ENCODE measurements around the gene NKX2-2.

The NKX2-2 gene

GRCh38 chr20:21529863-21530262, 16.0 kb upstream of the NKX2-2 start:
- no peak overlapping the region for H3K4me3 ChIP-seq (ENCODE audit: low read depth, low read length)
- no peak for TF ChIP-seq CTCF (IDR thresholded peaks at IDR 0.05; ENCODE audit: low read depth, low read length)

DNA sequence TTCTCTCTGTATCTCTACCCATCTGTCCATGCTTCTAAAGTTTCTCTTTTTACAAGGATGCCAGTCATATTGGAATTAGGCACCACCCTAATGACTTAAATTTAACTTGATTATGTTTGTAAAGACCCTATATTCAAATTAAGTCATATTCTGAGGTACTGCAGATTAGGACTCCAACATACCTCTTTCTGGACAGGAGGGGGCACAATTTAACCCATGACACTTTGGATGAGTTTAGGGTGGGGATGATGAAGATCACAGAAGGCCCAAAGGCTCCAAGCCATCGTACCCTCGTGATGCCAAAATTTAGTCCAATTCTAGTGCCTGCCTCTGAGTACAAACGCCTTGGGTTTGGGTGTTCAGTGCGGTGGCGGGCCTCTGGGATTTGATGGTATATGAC, 15.0 kb upstream of the NKX2-2 start:
- no peak for TF ChIP-seq CTCF (IDR thresholded peaks at IDR 0.05; ENCODE audit: low read depth, low read length)

GRCh38 chr20:21527908-21528307, 14.0 kb upstream of the NKX2-2 start:
- no peak for TF ChIP-seq CTCF (IDR thresholded peaks at IDR 0.05; ENCODE audit: low read depth, low read length)
- H3K4me3 ChIP-seq (ENCODE audit: low read depth, low read length) = no peak overlapping the region

More for the DNA sequence above, 15.0 kb upstream of the NKX2-2 start:
- H3K4me3 ChIP-seq (ENCODE audit: low read depth, low read length) = no peak overlapping the region

GRCh38 chr20:21526776-21527175, 12.9 kb upstream of the NKX2-2 start:
- TF ChIP-seq CTCF (IDR thresholded peaks at IDR 0.05; ENCODE audit: low read depth, low read length) = no peak

DNA sequence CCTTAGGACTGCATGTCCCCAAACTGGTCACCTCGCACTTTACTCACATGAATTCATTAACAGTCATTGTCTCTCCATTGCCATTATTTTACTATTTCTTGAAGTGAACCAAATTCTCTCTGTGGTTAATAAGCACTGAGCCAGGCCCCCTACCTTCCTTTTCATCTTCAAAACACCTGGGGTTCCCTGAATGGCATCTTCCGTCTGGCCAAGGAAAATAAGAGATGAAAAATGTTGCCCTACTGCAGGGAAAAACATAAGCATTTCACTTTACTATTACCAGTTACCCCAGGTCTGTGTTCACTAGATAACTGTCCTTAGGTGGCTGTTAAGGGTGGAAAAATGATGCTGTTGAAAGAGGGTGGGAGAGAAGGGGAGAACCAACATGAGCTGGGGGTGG, 10.0 kb upstream of the NKX2-2 start:
- TF ChIP-seq CTCF (IDR thresholded peaks at IDR 0.05; ENCODE audit: low read depth, low read length) = no peak
- no peak overlapping the region for H3K4me3 ChIP-seq (ENCODE audit: low read depth, low read length)

More at GRCh38 chr20:21526776-21527175, 12.9 kb upstream of the NKX2-2 start:
- H3K4me3 ChIP-seq (ENCODE audit: low read depth, low read length) = no peak overlapping the region

DNA sequence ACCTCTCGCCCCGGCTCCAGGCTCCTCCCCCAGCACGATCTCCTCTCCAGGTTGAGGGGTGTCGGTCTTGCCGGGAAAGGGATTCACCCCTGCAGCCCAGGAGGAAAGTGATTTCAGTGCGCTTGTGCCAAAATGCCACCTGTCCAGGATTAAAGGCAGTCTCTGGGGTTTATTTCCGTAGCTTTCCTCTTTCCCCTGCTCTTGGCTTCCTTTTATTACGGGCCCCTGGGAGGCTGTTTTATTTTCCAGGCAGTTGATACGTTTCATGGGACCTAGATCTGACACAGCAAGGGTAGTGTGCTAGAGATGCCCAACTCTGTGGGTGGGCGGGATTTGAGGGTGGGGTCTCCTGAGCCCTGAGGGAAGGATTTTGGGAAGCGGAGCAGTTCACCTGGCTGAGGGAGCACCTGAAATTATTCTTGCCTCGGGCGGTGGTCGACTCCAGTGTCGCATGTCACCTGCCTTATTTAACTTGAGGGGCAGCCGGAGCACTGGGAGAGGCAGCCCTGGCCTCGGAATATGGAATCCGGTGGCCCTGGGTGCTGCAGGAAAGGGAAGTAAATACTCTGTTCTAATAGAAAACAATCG, 9.5 kb upstream of the NKX2-2 start:
- H3K4me3 ChIP-seq (ENCODE audit: low read depth, low read length) = no peak overlapping the region
- TF ChIP-seq CTCF (IDR thresholded peaks at IDR 0.05; ENCODE audit: low read depth, low read length) = no peak

DNA sequence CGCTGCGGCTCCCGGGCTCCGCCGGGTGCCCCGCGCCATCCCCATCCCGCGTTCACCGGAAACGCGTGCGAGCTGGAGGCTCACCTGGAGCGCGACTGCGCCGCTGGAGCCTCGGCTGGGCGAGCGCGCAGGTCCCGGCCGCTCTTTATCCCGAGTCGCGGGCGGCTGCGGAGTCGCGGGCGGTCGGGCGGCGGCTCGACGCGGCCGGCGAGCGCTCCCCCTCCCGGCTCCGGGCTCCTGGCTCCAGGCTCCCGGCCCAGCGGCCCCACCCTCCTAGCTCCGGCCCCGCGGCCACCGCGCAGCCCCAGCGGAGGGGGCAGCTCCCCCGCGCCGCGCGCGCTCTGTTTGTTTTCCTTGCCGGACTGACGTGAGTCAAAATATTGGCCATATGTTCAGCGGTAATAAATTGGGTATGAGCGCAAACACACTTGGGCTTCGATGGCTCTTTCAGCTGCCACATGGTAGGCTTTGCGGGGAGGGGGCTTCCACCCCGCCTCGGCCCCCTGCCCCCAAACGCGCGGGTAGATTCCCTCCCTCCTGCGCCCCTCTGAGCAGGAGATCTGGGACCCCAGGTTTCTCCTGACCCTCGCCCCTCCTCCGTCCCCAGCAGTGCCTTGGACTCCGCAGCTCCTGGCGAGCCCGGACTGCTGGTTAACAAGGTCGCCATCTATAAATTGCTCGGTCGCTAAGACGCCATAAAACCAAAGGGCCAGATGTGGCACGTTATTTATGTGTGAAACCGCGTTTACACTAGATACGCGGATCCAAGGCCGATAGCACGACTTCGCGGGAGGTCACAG, 8.8 kb upstream of the NKX2-2 start:
- no peak overlapping the region for H3K4me3 ChIP-seq (ENCODE audit: low read depth, low read length)
- no peak for TF ChIP-seq CTCF (IDR thresholded peaks at IDR 0.05; ENCODE audit: low read depth, low read length)

All from WI38 (cell line).